GM19468 (cell line): Measurements from ENCODE around the gene MZT2B.
"Not testable (repeated sequence)": the region's sequence is repeated elsewhere in the genome, so short reads cannot be mapped to it uniquely, and the experiment has no call there.

Experiments used
- ATAC-seq: cut with Tn5 transposase; IDR thresholded peaks from one replicate; pipeline ENCODE4 v1.9.1; 2021; ENCODE audit warnings: mild to moderate bottlenecking, moderate library complexity, moderate number of reproducible peaks; ENCODE audit not compliant: unreplicated experiment; ENCODE audit errors: extremely low read depth

MZT2B gene

DNA sequence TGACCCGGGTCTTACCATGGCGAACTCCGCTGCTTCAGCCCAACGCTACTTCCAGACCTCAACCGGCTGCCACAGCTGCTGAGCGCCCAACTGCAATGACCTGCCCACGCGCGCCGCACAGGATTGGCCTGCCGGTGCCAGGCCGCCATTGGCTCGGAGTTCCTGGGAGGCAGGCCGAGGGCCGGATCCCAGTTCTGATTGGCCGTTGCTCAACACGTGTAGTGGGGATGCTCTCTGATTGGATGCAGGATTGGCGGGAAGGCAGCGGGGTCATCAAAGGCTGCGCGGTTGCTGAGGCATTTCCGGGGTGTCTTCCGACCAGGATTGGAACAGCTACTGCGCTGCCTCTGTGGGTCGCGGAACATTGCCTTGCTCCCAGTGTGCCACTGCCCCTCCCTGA lies 16.3 kb downstream of the MZT2B start, which contains the start of gene TUBA3E:
TUBA3E (minus strand) TSS at position 97 of the 400 bp plus-strand sequence; CDS start at position 18, 79 bp downstream.
- no peak for ATAC-seq

DNA sequence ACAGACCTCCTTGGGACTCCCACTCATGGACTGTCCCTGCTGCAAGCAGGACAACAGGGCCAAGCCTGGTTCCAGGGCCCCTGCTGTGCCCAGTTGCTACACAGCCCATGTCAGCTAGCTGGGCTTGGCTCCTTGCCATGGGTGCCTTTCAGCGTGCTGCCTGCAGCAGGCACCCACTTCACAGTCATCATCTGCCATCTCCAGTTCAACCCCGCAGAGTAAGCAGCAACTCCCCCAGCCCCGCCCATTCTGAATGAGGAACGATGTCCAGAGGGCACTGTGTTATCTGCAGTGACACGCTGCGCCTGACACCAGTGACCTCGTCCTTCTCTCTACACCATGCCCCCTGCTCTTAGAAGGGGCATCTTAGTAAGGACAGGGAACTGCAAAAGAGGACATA lies 20.5 kb downstream of the MZT2B start:
- not testable (repeated sequence) for ATAC-seq

DNA sequence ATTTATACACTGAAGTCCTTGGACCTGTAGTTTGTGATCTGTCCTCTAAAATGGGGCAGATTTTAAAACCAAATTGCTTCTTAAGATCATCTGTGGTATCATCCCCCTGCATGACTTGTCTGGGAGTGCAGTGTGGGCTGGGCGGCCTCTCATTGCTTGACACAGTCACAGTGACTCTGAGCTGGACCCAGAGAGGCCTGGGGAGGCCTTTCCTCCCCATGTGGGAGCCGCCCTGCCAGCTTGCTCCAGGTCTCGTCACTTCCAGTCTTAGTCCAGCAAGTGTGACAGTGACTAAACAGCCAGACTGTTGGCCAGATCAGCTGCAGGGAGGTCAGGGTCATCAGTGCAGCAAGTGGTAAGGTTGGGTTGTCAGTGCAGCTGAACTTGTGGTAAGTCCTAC lies 21.1 kb downstream of the MZT2B start:
- not testable (repeated sequence) for ATAC-seq

DNA sequence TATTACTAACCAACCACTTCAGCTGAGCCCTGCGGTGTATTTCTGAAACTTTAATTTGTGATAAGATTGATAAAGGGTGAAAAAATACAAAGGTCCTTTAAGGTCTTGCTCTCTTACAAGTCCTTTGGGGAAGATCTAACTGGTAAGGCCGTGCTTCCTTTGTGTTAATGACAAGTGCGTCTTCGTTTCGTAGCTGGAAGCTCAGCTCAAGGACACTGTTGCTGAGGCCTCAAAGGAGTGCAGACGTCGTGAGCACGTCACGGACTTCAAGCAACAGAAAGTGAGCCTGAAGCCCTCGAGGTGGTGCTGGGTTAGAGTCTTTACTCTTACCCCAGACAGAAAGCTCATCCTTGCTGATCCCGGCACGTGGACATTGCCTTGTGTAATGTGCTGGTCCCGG lies 25.0 kb downstream of the MZT2B start:
- ATAC-seq, result not testable (repeated sequence)

DNA sequence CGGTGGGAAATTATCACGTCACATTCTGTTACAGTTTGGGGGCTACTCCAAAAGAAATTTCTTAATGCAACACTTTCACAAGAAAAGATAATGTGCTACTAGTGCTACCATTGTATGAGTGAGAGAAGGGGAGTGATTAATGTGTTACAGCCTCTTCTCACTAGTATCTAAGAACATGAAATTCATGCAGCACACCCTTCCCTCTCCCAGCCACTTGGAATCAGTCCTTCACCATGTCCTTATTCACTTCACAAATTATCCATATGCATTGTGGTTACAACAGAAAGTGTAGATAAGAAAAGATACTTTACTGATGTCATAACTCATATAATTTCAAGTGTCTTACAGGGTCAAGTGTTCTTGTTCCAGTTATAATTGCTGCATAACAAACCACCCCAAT lies 37.1 kb downstream of the MZT2B start:
- ATAC-seq, result not testable (repeated sequence)

DNA sequence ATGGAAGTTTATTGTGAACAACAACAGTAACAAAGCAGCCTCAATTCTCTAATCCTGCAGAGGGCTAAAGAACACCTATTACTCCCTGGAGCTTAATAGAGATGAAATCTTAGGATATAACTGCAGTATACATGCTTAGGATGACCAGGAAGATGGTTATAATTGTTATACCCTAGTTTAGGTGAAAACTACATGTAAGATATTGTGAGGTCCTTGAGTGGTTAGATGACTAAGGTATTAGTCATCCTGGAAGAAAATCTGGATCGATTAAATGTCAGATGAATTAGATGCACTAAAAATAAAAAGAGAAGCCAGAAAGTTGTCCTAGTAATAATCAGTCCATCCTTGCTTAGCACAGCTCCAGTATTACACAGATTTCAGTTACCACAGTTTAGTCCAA lies 38.4 kb downstream of the MZT2B start:
- not testable (repeated sequence) for ATAC-seq

DNA sequence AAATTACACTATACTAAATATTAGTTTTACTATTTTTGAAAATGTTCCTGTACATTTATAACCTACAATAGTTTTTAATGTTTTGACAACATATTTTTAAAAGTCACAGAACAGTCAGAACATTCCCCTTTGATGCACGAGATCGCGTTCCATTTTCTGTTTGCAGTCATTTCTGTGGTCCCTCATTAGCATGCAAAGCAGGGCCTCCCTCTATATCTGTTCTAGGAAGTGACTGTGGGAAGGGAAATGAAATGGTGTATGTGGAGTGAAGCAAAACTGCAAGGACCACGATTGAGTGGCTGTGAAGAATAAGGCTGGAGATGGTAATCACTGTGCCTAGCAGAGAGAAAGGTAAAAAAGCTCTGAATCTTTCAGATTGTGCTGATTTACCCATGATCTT lies 40.5 kb downstream of the MZT2B start:
- not testable (repeated sequence) for ATAC-seq

DNA sequence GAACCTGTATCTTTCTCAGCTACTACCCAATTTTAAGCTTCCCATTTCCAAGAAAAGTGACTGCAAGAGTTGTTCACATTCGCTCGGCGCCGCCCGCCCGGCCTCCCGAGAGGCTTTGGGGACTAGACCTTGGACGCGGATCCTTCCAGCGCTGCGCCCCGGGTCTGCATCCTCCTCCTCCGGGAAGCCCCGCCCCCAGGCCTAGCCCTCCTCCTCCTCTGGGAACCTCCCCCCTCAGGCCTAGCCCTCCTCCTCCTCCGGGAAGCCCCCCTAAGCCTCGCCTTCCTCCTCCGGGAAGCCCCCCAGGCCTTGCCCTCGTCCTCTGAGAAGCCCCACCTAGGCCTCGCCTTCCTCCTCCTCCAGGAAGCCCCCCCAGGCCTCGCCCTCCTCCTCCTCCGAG lies 45.9 kb downstream of the MZT2B start:
- not testable (repeated sequence) for ATAC-seq

DNA sequence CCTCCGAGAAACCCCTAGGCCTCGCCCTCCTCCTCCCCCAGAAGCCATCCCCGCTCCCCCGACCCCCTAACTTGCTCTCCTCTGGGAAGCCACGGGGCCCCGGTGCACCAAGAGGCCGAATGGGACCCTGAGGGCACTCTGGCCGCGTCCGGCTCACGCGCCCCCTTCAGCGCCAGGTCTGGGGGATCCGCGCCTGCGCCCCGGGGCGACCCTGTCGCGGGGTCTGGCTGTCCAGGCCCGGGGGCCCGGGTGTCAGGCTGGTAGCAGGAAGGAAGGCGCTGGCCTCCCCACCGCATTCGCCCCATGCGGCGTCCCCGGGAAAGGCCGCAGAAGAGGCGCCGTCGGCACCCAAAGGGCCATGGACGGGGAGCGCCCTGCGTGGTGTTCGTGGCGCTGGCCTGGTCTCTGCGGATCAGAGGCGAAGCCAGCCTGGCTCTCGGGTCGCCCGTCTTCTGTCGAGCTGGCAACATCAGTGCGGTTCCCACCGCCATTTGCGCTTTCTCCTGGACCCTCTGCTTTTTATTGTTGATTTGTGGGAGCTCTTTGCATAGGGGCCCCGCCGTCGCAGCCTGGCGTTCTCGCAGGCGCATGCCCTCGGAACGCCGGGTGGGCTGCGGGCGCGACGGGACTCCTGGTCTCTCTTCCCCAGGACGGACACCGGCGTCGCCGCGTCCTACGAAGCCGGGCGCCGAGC lies 46.6 kb downstream of the MZT2B start:
- not testable (repeated sequence) for ATAC-seq

DNA sequence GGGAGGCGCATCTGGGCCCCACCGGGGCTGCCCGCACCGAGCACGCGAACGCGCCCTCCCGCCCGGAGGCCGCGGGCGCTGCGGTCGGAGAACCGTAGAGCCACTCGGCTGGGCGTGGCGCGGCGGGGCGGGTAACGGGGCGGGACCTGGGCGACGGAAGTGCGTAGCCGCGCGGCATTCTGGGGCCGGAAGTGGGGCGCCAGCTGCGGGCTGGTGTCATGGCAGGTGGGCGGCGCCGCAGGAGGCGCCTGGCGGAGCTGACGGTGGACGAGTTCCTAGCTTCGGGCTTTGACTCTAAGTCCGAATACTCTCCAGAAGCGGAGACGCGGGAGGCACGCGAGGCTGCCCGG lies 47.1 kb downstream of the MZT2B start:
- not testable (repeated sequence) for ATAC-seq

DNA sequence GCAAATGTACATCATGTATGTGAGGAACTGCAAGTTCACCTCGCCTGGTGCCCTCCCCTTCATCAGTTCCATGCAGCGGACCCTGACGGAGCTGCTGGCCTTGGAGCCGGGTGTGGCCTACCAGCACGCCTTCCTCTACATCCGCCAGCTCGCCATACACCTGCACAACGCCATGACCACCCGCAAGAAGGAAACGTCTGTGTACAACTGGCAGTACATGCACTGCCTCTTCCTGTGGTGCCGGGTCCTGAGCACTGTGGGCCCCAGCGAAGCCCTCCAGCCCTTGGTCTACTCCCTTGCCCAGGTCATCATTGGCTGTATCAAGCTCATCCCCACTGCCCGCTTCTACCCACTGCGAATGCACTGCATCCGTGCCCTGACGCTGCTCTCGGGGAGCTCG lies 48.3 kb downstream of the MZT2B start:
- ATAC-seq, result not testable (repeated sequence)

DNA sequence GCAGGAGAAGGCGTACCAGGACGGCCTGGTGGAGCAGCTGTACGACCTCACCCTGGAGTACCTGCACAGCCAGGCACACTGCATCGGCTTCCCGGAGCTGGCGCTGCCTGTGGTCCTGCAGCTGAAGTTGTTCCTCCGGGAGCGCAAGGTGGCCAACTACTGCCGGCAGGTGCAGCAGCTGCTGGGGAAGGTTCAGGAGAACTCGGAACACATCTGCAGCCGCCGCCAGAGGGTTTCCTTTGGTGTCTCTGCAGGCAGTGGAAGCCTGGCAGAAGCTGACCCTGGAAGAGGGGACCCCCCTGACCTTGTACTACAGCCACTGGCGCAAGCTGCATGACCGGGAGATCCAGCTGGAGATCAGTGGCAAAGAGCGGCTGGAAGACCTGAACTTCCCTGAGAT lies 48.8 kb downstream of the MZT2B start:
- ATAC-seq, result not testable (repeated sequence)

DNA sequence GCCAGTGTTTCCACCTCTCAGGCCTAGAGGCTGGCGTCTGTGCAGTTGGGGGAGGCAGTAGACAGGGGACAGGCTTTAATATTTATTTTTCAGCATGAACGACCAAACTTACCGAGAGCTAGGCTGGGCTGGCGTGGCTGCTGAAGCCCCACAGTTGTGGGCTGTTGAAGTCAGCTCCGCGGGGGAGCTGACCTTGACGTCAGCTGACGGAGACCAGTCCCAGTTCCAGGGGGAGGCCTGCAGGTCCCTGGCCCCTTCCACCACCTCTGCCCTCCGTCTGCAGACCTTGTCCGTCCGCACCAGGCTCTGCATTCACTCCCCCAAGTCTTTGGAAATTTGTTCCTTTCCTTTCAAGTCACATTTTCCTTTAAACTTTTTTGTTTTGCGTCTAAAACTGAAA lies 49.6 kb downstream of the MZT2B start:
- no peak for ATAC-seq

DNA sequence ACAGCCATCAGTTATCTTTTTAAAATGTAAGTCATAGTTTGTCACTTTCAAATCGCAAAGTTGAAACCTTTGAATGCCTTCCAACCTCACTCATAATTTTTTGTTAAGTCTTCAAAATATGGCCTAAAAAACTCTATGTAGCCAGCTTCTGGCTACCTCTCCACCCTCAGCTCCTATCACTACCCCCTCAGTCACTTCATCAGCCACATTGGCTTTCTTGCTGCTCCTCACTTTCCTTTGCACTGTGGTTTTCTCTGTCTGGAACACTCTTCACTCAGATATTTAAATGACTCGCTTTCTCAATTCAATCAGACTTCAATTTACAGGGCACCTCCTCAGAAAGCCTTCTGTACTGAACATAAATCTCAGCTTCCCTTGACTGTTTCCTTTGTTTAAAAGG lies 51.0 kb downstream of the MZT2B start:
- not testable (repeated sequence) for ATAC-seq

DNA sequence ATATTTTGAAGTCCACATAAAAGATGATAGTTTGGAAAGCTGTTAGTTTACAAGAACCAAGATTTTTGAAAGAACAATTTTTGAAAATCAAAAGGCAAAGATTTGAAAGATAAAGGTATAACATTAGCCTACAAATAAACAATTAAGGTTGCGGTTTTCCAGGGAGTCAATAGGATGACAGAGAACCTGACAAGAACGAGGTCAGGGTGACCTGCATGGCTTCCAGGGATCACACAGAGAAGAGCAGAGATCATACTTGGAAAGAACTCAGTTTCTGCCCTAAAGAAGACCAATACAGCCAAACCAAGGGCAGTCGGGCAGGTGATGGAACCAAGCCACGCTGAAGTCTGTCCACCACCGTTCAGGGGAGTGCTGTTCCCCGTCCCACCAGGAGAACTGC lies 57.5 kb downstream of the MZT2B start:
- ATAC-seq, result not testable (repeated sequence)
